Neuronal stem cell (in vitro differentiated cells): ENCODE data around the gene IMP4.

ENCODE experiments used
- DNase-seq: peaks from one replicate; pipeline ENCODE4 v3.0.0-alpha.2; 2013; ENCODE audit warnings: low spot score
- H2AFZ ChIP-seq: one replicate; pipeline ENCODE4 v1.6.1; 2013; ENCODE audit warnings: mild to moderate bottlenecking, low read length, inconsistent platforms
- H2AK5ac ChIP-seq: 2 replicates; pipeline ENCODE4 v1.6.1; 2013; ENCODE audit warnings: low read depth, mild to moderate bottlenecking, inconsistent platforms, low read length, moderate library complexity, mixed read lengths
- H2BK120ac ChIP-seq: 2 replicates; pipeline ENCODE4 v1.6.1; 2013; ENCODE audit warnings: low read depth, mild to moderate bottlenecking, inconsistent platforms, low read length, moderate library complexity, mixed read lengths
- H2BK12ac ChIP-seq: one replicate; pipeline ENCODE4 v1.6.1; 2013; ENCODE audit warnings: low read length, inconsistent platforms
- H2BK15ac ChIP-seq: 2 replicates; pipeline ENCODE4 v1.6.1; 2013; ENCODE audit warnings: mild to moderate bottlenecking, low read length, inconsistent platforms, mixed read lengths
- H2BK5ac ChIP-seq: one replicate; pipeline ENCODE4 v1.6.1; 2013; ENCODE audit warnings: inconsistent platforms, mild to moderate bottlenecking, low read length, moderate library complexity
- H3K14ac ChIP-seq: one replicate; pipeline ENCODE4 v1.6.1; 2013; ENCODE audit warnings: low read length, inconsistent platforms
- H3K18ac ChIP-seq: 2 replicates; pipeline ENCODE4 v1.6.1; 2013; ENCODE audit warnings: low read length, inconsistent platforms
- H3K23ac ChIP-seq: 2 replicates; pipeline ENCODE4 v1.6.1; 2013; ENCODE audit warnings: low read depth, mild to moderate bottlenecking, mixed read lengths, low read length, inconsistent platforms; ENCODE audit not compliant: poor library complexity
- H3K27ac ChIP-seq: replicated peaks from 3 replicates; pipeline ENCODE4 v1.5.1; 2013; ENCODE audit warnings: low read length, inconsistent platforms
- H3K27me3 ChIP-seq, 3 experiments: 2 replicates each; pipeline ENCODE4 v1.6.1; 2013; ENCODE audit warnings: low read length in 3 of 3, mild to moderate bottlenecking in 2 of 3, inconsistent platforms in 1 of 3, low read depth in 1 of 3, mixed read lengths in 1 of 3, moderate library complexity in 1 of 3; ENCODE audit not compliant: control insufficient read depth in 3 of 3, insufficient read depth in 3 of 3
- H3K36me3 ChIP-seq, 2 donors: replicated peaks in 1 of 2; 2 replicates each; pipeline ENCODE4 v1.6.1; 2013; ENCODE audit warnings: low read length in 2 of 2; ENCODE audit not compliant: control insufficient read depth in 2 of 2, insufficient read depth in 2 of 2
- H3K4ac ChIP-seq: 2 replicates; pipeline ENCODE4 v1.6.1; 2013; ENCODE audit warnings: inconsistent platforms, mild to moderate bottlenecking, low read length, moderate library complexity
- H3K4me1 ChIP-seq, 2 donors: 1 replicate in 1 of 2; 2 replicates in 1 of 2; pipeline ENCODE4 v1.6.1; 2013; ENCODE audit warnings: low read length in 2 of 2, low read depth in 1 of 2; ENCODE audit not compliant: control insufficient read depth in 2 of 2, insufficient read depth in 1 of 2
- H3K4me2 ChIP-seq: one replicate; pipeline ENCODE4 v1.6.1; 2013; ENCODE audit warnings: mild to moderate bottlenecking, low read length, inconsistent platforms; ENCODE audit not compliant: insufficient read depth, poor library complexity, severe bottlenecking
- H3K4me3 ChIP-seq, 2 donors: 2 replicates each; pipeline ENCODE4 v1.5.1; 2013; ENCODE audit warnings: low read length in 2 of 2, mild to moderate bottlenecking in 2 of 2, inconsistent platforms in 1 of 2, moderate library complexity in 1 of 2
- H3K79me1 ChIP-seq: one replicate; pipeline ENCODE4 v1.6.1; 2013; ENCODE audit warnings: low read depth, mild to moderate bottlenecking, inconsistent platforms, low read length, moderate library complexity
- H3K9ac ChIP-seq: one replicate; pipeline ENCODE4 v1.6.1; 2013; ENCODE audit warnings: mild to moderate bottlenecking, low read depth, low read length, inconsistent platforms; ENCODE audit not compliant: poor library complexity
- H3K9me3 ChIP-seq, 2 donors: replicated peaks in 1 of 2; 2 replicates each; pipeline versions ENCODE3 to v1.6.1; 2013; ENCODE audit warnings: low read length in 2 of 2, mild to moderate bottlenecking in 2 of 2, inconsistent platforms in 1 of 2, low read depth in 1 of 2, mixed read lengths in 1 of 2, moderate library complexity in 1 of 2; ENCODE audit not compliant: control insufficient read depth in 2 of 2, insufficient read depth in 1 of 2
- H4K8ac ChIP-seq: one replicate; pipeline ENCODE4 v1.6.1; 2013; ENCODE audit warnings: low read depth, mild to moderate bottlenecking, inconsistent platforms, low read length, moderate library complexity
- H4K91ac ChIP-seq: one replicate; pipeline ENCODE4 v1.6.1; 2013; ENCODE audit warnings: low read length, low read depth, mild to moderate bottlenecking, inconsistent platforms; ENCODE audit not compliant: poor library complexity
- WGBS, 2 donors: extraction: QIAGEN DNeasy Blood & Tissue Kit; methylation state at CpG; one replicate each; pipeline ENCODE4 v1.1.7; 2013; ENCODE audit warnings: missing lambda C conversion rate in 2 of 2, mixed read lengths in 1 of 2; ENCODE audit not compliant: insufficient read length in 2 of 2, insufficient replicate concordance in 1 of 2; ENCODE audit errors: extremely low coverage in 2 of 2; 5-methylcytosine and 5-hydroxymethylcytosine counted together

The IMP4 gene

DNA sequence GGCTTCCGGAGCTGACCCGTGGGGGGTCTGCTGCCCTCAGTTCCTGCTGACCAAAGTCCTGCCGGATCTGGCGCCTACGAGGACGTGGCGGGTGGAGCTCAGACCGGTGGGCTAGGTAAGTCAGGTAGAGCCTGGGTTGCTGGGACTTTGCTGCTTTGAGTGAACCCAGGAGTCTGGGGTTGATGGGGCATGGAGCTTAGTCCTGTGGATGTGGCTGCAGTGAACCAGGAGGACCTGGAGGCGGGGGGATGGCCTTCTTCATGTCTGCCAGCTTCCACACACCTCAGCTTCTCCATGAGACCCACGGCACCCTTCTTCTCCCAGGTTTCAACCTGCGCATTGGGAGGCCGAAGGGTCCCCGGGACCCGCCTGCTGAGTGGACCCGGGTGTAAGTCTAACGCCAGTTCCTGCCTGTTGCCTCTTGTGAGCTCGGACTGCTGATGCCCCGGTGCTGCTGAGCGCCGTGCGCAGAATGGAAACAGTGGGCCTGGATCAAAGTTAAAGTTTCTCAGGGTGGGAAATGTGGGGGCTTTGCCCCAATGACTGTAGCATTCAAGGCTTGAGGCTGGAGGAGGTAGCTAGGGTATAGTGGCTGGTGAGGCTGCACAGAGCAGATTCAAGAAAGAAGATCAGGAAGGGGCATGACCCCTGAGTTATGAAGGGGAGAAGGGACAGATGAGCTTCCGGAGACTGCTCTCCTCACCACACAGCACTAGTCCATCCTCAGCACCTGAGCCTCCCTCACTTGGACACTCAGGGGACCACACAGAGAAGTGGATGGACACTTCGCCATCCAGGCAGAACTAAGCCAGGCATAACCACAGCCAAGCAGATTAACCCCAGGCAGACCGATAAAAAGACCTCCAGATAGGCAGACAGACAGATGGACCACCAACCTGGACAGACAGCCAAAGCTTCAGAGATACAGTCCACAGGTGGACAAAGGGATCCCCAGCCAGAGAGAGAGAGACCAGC, 30.4 kb downstream of the IMP4 start:
- Histone ChIP-seq H2BK120ac (no peak overlapping the region), H3K9me3 (peaks cover 5% of the 10 kb centered on the region in 2 donors), H3K4me2 (peak overlapping the region; percentile 76), H2BK5ac (no peak overlapping the region), H2AFZ (peak overlapping the region; percentile 98), H4K8ac (no peak overlapping the region), H3K9ac (no peak overlapping the region), H2AK5ac (peak overlapping the region; percentile 25), H3K36me3 (peaks cover 0 to 16% of the 10 kb centered on the region in 2 donors), H4K91ac (peak overlapping the region; percentile 41), H3K18ac (peak overlapping the region; percentile 95), H2BK15ac (peak overlapping the region; percentile 64), H3K14ac (peak overlapping the region; percentile 94), H3K27ac (no peak overlapping the region), H2BK12ac (no peak overlapping the region), H3K4ac (no peak overlapping the region), H3K4me1 (peaks cover 3 to 4% of the 10 kb centered on the region in 2 donors), H3K79me1 (no peaks in the 10 kb centered on the region), H3K27me3 (no peaks in the 10 kb centered on the region), H3K4me3 (peak overlapping the region; percentile 84 to 96), H3K23ac (peak overlapping the region; percentile 76)
- WGBS, 2 donors: no CpG with 5 or more reads among the region's 24 CpGs
- DNase-seq: no peak

- no peaks in the 10 kb centered on the region for H3K79me1 ChIP-seq
- H3K4me3 ChIP-seq: no peak overlapping the region
- H3K4me1 ChIP-seq: peaks cover 3 to 4% of the 10 kb centered on the region in 2 donors
- H3K23ac ChIP-seq: no peak overlapping the region
- no peak overlapping the region for H2AK5ac ChIP-seq
- no CpG with 5 or more reads among the region's 3 CpGs for WGBS, 2 donors
- DNase-seq: no peak
- H3K36me3 ChIP-seq: peaks cover 0 to 16% of the 10 kb centered on the region in 2 donors
- H2AFZ ChIP-seq: no peak overlapping the region
- H2BK120ac ChIP-seq: no peak overlapping the region
- H3K4me2 ChIP-seq: no peak overlapping the region
- no peak overlapping the region for H4K91ac ChIP-seq
- H2BK12ac ChIP-seq: no peak overlapping the region
- H3K27me3 ChIP-seq: no peaks in the 10 kb centered on the region
- no peak overlapping the region for H3K4ac ChIP-seq
- H3K27ac ChIP-seq: no peak overlapping the region
- H3K14ac ChIP-seq: no peak overlapping the region
- H3K9me3 ChIP-seq: peaks cover 5% of the 10 kb centered on the region in 2 donors
- no peak overlapping the region for H4K8ac ChIP-seq
- H2BK15ac ChIP-seq: no peak overlapping the region
- no peak overlapping the region for H2BK5ac ChIP-seq
- no peak overlapping the region for H3K9ac ChIP-seq
- no peak overlapping the region for H3K18ac ChIP-seq
Observed at GRCh38 chr2:130373808-130374365, 31.2 kb downstream of the IMP4 start.

GRCh38 chr2:130374587-130375290, 32.0 kb downstream of the IMP4 start:
- Histone ChIP-seq H3K27me3 (no peaks in the 10 kb centered on the region), H3K27ac (no peak overlapping the region), H3K23ac (peak overlapping the region; percentile 4), H3K9me3 (peaks cover 5% of the 10 kb centered on the region in 2 donors), H3K18ac (peak overlapping the region; percentile 62), H4K8ac (no peak overlapping the region), H3K4me3 (no peak overlapping the region), H2BK15ac (no peak overlapping the region), H2AK5ac (no peak overlapping the region), H3K14ac (no peak overlapping the region), H2BK5ac (peak overlapping the region; percentile 25), H2AFZ (no peak overlapping the region), H3K79me1 (no peaks in the 10 kb centered on the region), H3K36me3 (peaks cover 0 to 16% of the 10 kb centered on the region in 2 donors), H3K9ac (no peak overlapping the region), H4K91ac (no peak overlapping the region), H3K4me2 (no peak overlapping the region), H2BK12ac (no peak overlapping the region), H3K4me1 (peaks cover 3 to 4% of the 10 kb centered on the region in 2 donors), H3K4ac (no peak overlapping the region), H2BK120ac (no peak overlapping the region)
- WGBS, 2 donors: no CpG with 5 or more reads among the region's 9 CpGs
- DNase-seq: no peak
